HEK293T (cell line): ENCODE data around the gene FBXO36.

Source experiments
- ARNT ChIP-seq: fragments of 450-650 bp; IDR thresholded peaks from 2 replicates; pipeline ENCODE4 v1.6.1; 2017; ENCODE audit warnings: mild to moderate bottlenecking
- BHLHE40 ChIP-seq: fragments of 450-650 bp; IDR thresholded peaks from 2 replicates; pipeline ENCODE4 v1.6.1; 2016; ENCODE audit warnings: mild to moderate bottlenecking, moderate library complexity, borderline replicate concordance
- FOXA1 ChIP-seq: fragments of 450-650 bp; IDR thresholded peaks from 2 replicates; pipeline ENCODE4 v1.6.1; 2016; ENCODE audit warnings: mild to moderate bottlenecking
- FOXM1 ChIP-seq: fragments of 450-650 bp; IDR thresholded peaks from 2 replicates; pipeline ENCODE4 v1.6.1; 2017; ENCODE audit warnings: mild to moderate bottlenecking, borderline replicate concordance
- HDGF ChIP-seq: fragments of 450-650 bp; IDR thresholded peaks from 2 replicates; pipeline ENCODE4 v1.6.1; 2017; ENCODE audit warnings: antibody characterized with exemption, borderline replicate concordance
- NFRKB ChIP-seq: fragments of 450-650 bp; IDR thresholded peaks from 2 replicates; pipeline ENCODE4 v1.6.1; 2016; ENCODE audit warnings: mild to moderate bottlenecking, moderate library complexity
- SP1 ChIP-seq: fragments of 450-650 bp; IDR thresholded peaks from 2 replicates; pipeline ENCODE4 v1.6.1; 2017
- SUZ12 ChIP-seq: fragments of 450-650 bp; IDR thresholded peaks from 2 replicates; pipeline ENCODE4 v1.6.1; 2016; ENCODE audit warnings: mild to moderate bottlenecking
- TARDBP ChIP-seq: fragments of 450-650 bp; IDR thresholded peaks from 2 replicates; pipeline ENCODE4 v1.6.1; 2016
- TF ChIP-seq, protein P1 (sequence below): fragments of 450-650 bp; IDR thresholded peaks from 2 replicates; pipeline ENCODE4 v1.6.1; 2016

DNA sequence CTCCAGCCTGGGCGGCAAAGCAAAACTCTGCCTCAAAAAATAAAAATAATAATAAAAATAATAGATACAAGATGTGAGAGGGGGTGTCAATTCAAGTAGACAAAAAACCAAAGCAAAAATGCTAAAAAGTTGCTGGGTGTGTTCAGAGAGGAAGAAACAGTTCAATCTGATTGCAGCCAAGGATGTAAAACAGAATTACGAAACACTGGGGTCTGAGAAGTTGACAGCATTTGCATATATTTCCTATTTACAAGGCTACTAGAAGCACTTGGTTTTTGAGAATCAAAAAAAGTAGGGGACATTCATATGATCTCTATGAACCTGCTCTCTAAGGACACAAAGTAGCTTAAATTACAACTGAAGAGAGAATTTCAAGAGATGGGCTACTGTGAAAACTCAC lies 8.1 kb upstream of the FBXO36 start:
- TF ChIP-seq BHLHE40 (no peak), TARDBP (no peak), SUZ12 (no peak), ARNT (no peak), FOXA1 (no peak), SP1 (no peak), FOXM1 (no peak), NFRKB (no peak), HDGF (no peak)
- TF ChIP-seq, protein P1, sequence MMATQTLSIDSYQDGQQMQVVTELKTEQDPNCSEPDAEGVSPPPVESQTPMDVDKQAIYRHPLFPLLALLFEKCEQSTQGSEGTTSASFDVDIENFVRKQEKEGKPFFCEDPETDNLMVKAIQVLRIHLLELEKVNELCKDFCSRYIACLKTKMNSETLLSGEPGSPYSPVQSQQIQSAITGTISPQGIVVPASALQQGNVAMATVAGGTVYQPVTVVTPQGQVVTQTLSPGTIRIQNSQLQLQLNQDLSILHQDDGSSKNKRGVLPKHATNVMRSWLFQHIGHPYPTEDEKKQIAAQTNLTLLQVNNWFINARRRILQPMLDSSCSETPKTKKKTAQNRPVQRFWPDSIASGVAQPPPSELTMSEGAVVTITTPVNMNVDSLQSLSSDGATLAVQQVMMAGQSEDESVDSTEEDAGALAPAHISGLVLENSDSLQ = no peak
